IMR-90 (cell line): ENCODE measurements around the gene PLXNA4.

ENCODE experiments used
- CHD1 ChIP-seq: IDR thresholded peaks from 2 replicates; pipeline ENCODE4 v1.6.1; 2012; ENCODE audit warnings: low read depth, low read length, improper control_type of control experiment
- POLR2A ChIP-seq: IDR thresholded peaks from 2 replicates; pipeline ENCODE4 v1.6.1; 2012; ENCODE audit warnings: mild to moderate bottlenecking, low read depth, low read length
- RAD21 ChIP-seq: IDR thresholded peaks from 2 replicates; pipeline ENCODE4 v1.6.1; 2012; ENCODE audit warnings: low read length, improper control_type of control experiment
- RCOR1 ChIP-seq: IDR thresholded peaks from 2 replicates; pipeline ENCODE4 v1.6.1; 2012; ENCODE audit warnings: mild to moderate bottlenecking, low read length, improper control_type of control experiment; ENCODE audit not compliant: insufficient replicate concordance
- RFX5 ChIP-seq: IDR thresholded peaks from 2 replicates; pipeline ENCODE4 v1.8.0; 2012; ENCODE audit warnings: low read depth, mild to moderate bottlenecking, low read length, moderate library complexity
- SMC3 ChIP-seq: fragments of 150-350 bp; IDR thresholded peaks from 2 replicates; pipeline ENCODE4 v1.6.1; 2016; ENCODE audit warnings: low read depth, mild to moderate bottlenecking, antibody characterized with exemption, low read length, moderate library complexity
- TF ChIP-seq, protein P1 (sequence below): conservative IDR thresholded peaks from 2 replicates; pipeline ENCODE4 v1.5.1; 2012; ENCODE audit warnings: mild to moderate bottlenecking, low read depth, low read length, improper control_type of control experiment
- TF ChIP-seq, protein P2 (sequence below): fragments of 150-350 bp; IDR thresholded peaks from 2 replicates; pipeline ENCODE4 v1.6.1; 2016; ENCODE audit warnings: low read depth, mild to moderate bottlenecking, low read length, moderate library complexity, borderline replicate concordance
- TF ChIP-seq, protein P3 (sequence below): fragments of 150-350 bp; IDR thresholded peaks from 2 replicates; pipeline ENCODE4 v1.6.1; 2017; ENCODE audit warnings: mild to moderate bottlenecking, antibody characterized with exemption, low read length, low read depth

GRCh38 chr7:132430041-132430855, 146.0 kb downstream of the PLXNA4 start:
- TF ChIP-seq CHD1, result no peak
- TF ChIP-seq POLR2A, result no peak
- TF ChIP-seq, protein P1, sequence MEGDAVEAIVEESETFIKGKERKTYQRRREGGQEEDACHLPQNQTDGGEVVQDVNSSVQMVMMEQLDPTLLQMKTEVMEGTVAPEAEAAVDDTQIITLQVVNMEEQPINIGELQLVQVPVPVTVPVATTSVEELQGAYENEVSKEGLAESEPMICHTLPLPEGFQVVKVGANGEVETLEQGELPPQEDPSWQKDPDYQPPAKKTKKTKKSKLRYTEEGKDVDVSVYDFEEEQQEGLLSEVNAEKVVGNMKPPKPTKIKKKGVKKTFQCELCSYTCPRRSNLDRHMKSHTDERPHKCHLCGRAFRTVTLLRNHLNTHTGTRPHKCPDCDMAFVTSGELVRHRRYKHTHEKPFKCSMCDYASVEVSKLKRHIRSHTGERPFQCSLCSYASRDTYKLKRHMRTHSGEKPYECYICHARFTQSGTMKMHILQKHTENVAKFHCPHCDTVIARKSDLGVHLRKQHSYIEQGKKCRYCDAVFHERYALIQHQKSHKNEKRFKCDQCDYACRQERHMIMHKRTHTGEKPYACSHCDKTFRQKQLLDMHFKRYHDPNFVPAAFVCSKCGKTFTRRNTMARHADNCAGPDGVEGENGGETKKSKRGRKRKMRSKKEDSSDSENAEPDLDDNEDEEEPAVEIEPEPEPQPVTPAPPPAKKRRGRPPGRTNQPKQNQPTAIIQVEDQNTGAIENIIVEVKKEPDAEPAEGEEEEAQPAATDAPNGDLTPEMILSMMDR, result no peak
- no peak for TF ChIP-seq SMC3
- TF ChIP-seq, protein P2, sequence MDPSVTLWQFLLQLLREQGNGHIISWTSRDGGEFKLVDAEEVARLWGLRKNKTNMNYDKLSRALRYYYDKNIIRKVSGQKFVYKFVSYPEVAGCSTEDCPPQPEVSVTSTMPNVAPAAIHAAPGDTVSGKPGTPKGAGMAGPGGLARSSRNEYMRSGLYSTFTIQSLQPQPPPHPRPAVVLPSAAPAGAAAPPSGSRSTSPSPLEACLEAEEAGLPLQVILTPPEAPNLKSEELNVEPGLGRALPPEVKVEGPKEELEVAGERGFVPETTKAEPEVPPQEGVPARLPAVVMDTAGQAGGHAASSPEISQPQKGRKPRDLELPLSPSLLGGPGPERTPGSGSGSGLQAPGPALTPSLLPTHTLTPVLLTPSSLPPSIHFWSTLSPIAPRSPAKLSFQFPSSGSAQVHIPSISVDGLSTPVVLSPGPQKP, result no peak
- TF ChIP-seq, protein P3, sequence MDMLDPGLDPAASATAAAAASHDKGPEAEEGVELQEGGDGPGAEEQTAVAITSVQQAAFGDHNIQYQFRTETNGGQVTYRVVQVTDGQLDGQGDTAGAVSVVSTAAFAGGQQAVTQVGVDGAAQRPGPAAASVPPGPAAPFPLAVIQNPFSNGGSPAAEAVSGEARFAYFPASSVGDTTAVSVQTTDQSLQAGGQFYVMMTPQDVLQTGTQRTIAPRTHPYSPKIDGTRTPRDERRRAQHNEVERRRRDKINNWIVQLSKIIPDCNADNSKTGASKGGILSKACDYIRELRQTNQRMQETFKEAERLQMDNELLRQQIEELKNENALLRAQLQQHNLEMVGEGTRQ, result no peak
- TF ChIP-seq RFX5, result no peak
- no peak for TF ChIP-seq RAD21
- TF ChIP-seq RCOR1, result no peak
